Uterus (tissue), 2 donors: ENCODE measurements around the gene GCLC.

Experiments used
- CTCF ChIP-seq, 4 experiments: fragments of 200-600 bp in 2 of 4; fragments of 450-650 bp in 2 of 4; sonication (generic) in 2 of 4; IDR thresholded peaks; one replicate each; pipeline ENCODE4 v1.5.1; 2016 to 2019; ENCODE audit warnings: antibody characterized with exemption in 4 of 4, mild to moderate bottlenecking in 2 of 4, moderate library complexity in 1 of 4
- POLR2A ChIP-seq, 2 donors: fragments of 450-650 bp; IDR thresholded peaks; one replicate each; pipeline ENCODE4 v1.6.1; 2016; ENCODE audit warnings: antibody characterized with exemption in 2 of 2, mild to moderate bottlenecking in 1 of 2, moderate library complexity in 1 of 2

- no peak for TF ChIP-seq CTCF (IDR thresholded peaks at IDR 0.05)
- no peak for TF ChIP-seq POLR2A (IDR thresholded peaks at IDR 0.05)
These were observed 32.3 kb downstream of the GCLC start for GRCh38 chr6:53512626-53513025.
